ENCODE data around the gene DSCAML1.

DNA sequence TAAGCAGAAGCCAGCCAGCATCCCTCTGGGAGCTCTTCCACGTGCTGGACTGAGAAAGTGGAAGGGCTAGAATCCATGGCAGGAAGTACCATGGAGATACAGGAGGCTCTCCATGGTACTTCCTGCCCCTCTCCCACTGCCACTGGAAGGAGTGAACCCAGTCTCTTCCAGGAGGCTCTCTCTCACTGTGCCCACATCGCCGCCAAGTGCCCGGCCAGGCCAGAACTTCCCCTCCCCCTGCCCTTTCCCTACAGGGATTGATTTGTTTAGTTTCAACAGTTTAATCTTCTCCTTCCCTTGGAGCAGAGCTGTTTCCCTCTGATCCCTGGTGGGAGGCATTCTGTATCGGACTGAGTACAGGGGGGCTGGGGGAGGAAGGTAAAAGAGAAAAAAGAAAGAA, 133.6 kb downstream of the DSCAML1 start:
- no peak for TF ChIP-seq POLR2A (IDR thresholded peaks at IDR 0.05)
- TF ChIP-seq, protein P1, sequence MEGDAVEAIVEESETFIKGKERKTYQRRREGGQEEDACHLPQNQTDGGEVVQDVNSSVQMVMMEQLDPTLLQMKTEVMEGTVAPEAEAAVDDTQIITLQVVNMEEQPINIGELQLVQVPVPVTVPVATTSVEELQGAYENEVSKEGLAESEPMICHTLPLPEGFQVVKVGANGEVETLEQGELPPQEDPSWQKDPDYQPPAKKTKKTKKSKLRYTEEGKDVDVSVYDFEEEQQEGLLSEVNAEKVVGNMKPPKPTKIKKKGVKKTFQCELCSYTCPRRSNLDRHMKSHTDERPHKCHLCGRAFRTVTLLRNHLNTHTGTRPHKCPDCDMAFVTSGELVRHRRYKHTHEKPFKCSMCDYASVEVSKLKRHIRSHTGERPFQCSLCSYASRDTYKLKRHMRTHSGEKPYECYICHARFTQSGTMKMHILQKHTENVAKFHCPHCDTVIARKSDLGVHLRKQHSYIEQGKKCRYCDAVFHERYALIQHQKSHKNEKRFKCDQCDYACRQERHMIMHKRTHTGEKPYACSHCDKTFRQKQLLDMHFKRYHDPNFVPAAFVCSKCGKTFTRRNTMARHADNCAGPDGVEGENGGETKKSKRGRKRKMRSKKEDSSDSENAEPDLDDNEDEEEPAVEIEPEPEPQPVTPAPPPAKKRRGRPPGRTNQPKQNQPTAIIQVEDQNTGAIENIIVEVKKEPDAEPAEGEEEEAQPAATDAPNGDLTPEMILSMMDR (IDR thresholded peaks at IDR 0.05) = no peak
